ENCODE results near the gene GRK4. TPM values are rescaled to one million over a fixed set of nuclear protein-coding genes. Genes with fewer than 3 reads are reported as not detected.

Gene GRK4
- total RNA-seq, 6 experiments from 2014 or later: 5.1 to 8.1 (median 6.7) TPM

- H3K27ac Mint-ChIP-seq: no peak overlapping the region
- no peak for DNase-seq
Observed at GRCh38 chr4:3009422-3009821, 46.1 kb downstream of the GRK4 start.

GRCh38 chr4:3010577-3010976 lies 47.2 kb downstream of the GRK4 start:
- Mint-ChIP-seq H3K27me3 (ENCODE audit: insufficient read depth) (peaks cover 11% of the 10 kb centered on the region), H3K9me3 (no peaks in the 10 kb centered on the region), H3K36me3 (ENCODE audit: low read depth) (no peaks in the 10 kb centered on the region), H3K4me3 (peak overlapping the region; percentile 60), H3K4me1 (ENCODE audit: low read depth) (peaks cover 30% of the 10 kb centered on the region), H3K27ac (peak overlapping the region; percentile 78)
- TF ChIP-seq, protein P1, sequence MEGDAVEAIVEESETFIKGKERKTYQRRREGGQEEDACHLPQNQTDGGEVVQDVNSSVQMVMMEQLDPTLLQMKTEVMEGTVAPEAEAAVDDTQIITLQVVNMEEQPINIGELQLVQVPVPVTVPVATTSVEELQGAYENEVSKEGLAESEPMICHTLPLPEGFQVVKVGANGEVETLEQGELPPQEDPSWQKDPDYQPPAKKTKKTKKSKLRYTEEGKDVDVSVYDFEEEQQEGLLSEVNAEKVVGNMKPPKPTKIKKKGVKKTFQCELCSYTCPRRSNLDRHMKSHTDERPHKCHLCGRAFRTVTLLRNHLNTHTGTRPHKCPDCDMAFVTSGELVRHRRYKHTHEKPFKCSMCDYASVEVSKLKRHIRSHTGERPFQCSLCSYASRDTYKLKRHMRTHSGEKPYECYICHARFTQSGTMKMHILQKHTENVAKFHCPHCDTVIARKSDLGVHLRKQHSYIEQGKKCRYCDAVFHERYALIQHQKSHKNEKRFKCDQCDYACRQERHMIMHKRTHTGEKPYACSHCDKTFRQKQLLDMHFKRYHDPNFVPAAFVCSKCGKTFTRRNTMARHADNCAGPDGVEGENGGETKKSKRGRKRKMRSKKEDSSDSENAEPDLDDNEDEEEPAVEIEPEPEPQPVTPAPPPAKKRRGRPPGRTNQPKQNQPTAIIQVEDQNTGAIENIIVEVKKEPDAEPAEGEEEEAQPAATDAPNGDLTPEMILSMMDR (IDR thresholded peaks at IDR 0.05): no peak
- DNase-seq: no peak

More at GRCh38 chr4:3009422-3009821, 46.1 kb downstream of the GRK4 start:
- H3K27me3 Mint-ChIP-seq (ENCODE audit: insufficient read depth): peaks cover 11% of the 10 kb centered on the region
- TF ChIP-seq, protein P1 (IDR thresholded peaks at IDR 0.05): peak; percentile 45
- H3K4me3 Mint-ChIP-seq: no peak overlapping the region
- H3K9me3 Mint-ChIP-seq: no peaks in the 10 kb centered on the region
- H3K4me1 Mint-ChIP-seq (ENCODE audit: low read depth): peaks cover 30% of the 10 kb centered on the region
- no peaks in the 10 kb centered on the region for H3K36me3 Mint-ChIP-seq (ENCODE audit: low read depth)

DNA sequence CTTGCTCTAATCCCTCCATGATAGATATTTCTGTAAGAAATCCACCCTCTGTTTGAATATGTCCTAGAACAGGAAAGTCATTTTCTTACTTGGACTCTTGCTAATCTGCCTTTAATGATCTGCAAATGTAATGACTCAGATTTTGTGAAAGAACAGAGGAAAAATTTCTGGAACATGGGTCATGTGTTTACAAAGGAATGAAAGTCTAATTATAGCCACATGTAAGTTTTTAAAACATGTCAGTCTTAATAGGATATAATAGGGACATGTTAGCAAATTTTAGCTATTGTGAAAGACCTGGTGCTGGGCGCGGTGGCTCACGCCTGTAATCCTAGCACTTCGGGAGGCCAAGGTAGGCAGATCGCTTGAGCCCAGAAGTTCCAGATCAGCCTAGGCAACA lies 47.6 kb downstream of the GRK4 start:
- H3K27ac Mint-ChIP-seq: peak overlapping the region; percentile 78
- TF ChIP-seq, protein P1 (IDR thresholded peaks at IDR 0.05): no peak
- H3K36me3 Mint-ChIP-seq (ENCODE audit: low read depth): no peaks in the 10 kb centered on the region
- peaks cover 30% of the 10 kb centered on the region for H3K4me1 Mint-ChIP-seq (ENCODE audit: low read depth)
- DNase-seq: peak; percentile 89
- no peaks in the 10 kb centered on the region for H3K9me3 Mint-ChIP-seq
- H3K27me3 Mint-ChIP-seq (ENCODE audit: insufficient read depth): peaks cover 11% of the 10 kb centered on the region
- peak overlapping the region; percentile 60 for H3K4me3 Mint-ChIP-seq

DNA sequence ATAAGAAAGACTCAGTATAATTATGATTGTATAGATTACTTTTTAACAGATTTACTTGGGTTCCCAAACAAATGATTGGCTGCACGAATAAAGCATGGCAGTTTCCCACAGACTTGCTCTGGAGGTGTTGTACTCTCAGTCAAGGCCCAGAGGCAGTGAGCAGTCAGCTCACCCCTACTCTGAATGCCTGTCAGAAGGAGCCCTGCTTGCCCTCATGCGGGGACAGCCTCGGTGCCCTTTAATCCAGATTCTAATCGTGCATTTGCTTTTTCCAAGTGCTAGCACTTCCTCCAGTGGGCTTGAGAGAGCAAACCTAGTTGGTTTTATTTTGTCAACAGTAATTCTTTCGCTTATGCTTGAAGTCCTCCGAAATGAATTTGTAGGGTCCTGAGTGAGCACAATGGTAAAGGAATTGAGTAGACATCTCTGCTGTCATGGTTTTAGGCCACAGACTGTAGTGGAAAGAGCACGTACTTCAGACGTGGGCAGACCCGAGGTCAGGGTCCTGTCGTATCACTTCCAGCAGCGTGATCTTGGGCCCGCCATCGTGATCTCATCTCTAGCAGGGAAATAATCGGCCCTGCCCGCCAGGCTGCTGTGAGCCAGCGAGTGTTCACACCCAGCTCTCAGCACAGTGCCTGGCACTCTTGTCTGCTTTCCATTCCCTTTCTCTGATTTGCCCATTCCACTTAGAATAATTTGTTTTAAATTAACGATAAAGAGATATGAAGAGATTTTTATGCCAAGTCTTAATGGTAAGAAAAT lies 48.3 kb downstream of the GRK4 start:
- Mint-ChIP-seq H3K27ac (no peak overlapping the region), H3K27me3 (ENCODE audit: insufficient read depth) (peaks cover 9% of the 10 kb centered on the region), H3K9me3 (no peaks in the 10 kb centered on the region), H3K36me3 (ENCODE audit: low read depth) (no peaks in the 10 kb centered on the region), H3K4me3 (no peak overlapping the region), H3K4me1 (ENCODE audit: low read depth) (peaks cover 30% of the 10 kb centered on the region)
- no peak for DNase-seq
- TF ChIP-seq, protein P1 (IDR thresholded peaks at IDR 0.05): no peak

DNA sequence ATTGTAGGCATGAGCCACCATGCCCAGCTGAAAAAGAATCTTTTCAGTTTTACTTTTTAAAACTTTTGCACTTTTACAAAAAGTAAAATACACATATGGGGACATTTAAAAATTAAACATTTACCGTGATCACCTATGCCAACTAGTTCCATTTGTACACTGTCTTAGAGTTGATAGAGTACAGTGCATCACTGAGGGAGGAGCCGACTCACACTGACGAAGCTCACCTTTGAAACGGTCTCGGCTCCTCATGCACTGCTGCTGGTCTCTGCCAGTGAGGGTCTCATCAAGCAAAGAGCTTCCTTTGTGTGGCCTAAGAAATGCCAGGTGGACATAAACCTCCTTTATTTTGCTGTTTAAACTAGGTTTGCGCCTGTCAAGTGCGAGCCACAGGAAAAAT lies 50.0 kb downstream of the GRK4 start:
- H3K27ac Mint-ChIP-seq: no peak overlapping the region
- H3K36me3 Mint-ChIP-seq (ENCODE audit: low read depth): no peaks in the 10 kb centered on the region
- H3K9me3 Mint-ChIP-seq: no peaks in the 10 kb centered on the region
- H3K4me1 Mint-ChIP-seq (ENCODE audit: low read depth): peaks cover 30% of the 10 kb centered on the region
- peaks cover 11% of the 10 kb centered on the region for H3K27me3 Mint-ChIP-seq (ENCODE audit: insufficient read depth)
- DNase-seq: no peak
- TF ChIP-seq, protein P1 (IDR thresholded peaks at IDR 0.05): no peak
- H3K4me3 Mint-ChIP-seq: no peak overlapping the region

Measured in HFFc6 (cell line).